HG03571 (cell line): ENCODE results near the gene AGO4.
A peak's percentile ranks its signal among the peaks of the same experiment; 100 is the strongest.
"Not testable (repeated sequence)": the region's sequence is repeated elsewhere in the genome, so short reads cannot be mapped to it uniquely, and the experiment has no call there.

ENCODE experiments used
- ATAC-seq: cut with Tn5 transposase; IDR thresholded peaks from one replicate; pipeline ENCODE4 v1.9.1; 2021; ENCODE audit not compliant: unreplicated experiment

AGO4 gene

GRCh38 chr1:35863881-35864625 lies 56.2 kb downstream of the AGO4 start:
- no peak for ATAC-seq

- ATAC-seq = no peak
These were observed 57.0 kb downstream of the AGO4 start for GRCh38 chr1:35864813-35865212.

- no peak for ATAC-seq
These were observed 59.2 kb downstream of the AGO4 start for GRCh38 chr1:35866991-35867390.

GRCh38 chr1:35869245-35869950 lies 61.6 kb downstream of the AGO4 start:
- not testable (repeated sequence) for ATAC-seq

GRCh38 chr1:35870651-35871309 lies 63.0 kb downstream of the AGO4 start:
- ATAC-seq = no peak

GRCh38 chr1:35873243-35873750 lies 65.5 kb downstream of the AGO4 start:
- no peak for ATAC-seq

GRCh38 chr1:35874115-35874514 lies 66.3 kb downstream of the AGO4 start:
- not testable (repeated sequence) for ATAC-seq

GRCh38 chr1:35876988-35877387 lies 69.2 kb downstream of the AGO4 start:
- ATAC-seq = no peak

GRCh38 chr1:35881850-35882273 lies 74.0 kb downstream of the AGO4 start:
- no peak for ATAC-seq

GRCh38 chr1:35882586-35882944 lies 74.7 kb downstream of the AGO4 start:
- no peak for ATAC-seq

GRCh38 chr1:35882945-35883634 lies 75.3 kb downstream of the AGO4 start, which contains the start of gene AGO1:
Gene AGO1, plus strand, starts transcription at chr1:35883209. Its CDS starts 213 bp downstream, at chr1:35883422.
- ATAC-seq = peak; percentile 83

GRCh38 chr1:35883635-35884101 lies 75.9 kb downstream of the AGO4 start:
- ATAC-seq = no peak

GRCh38 chr1:35884934-35885333 lies 77.1 kb downstream of the AGO4 start:
- ATAC-seq = no peak

- no peak for ATAC-seq
These were observed 78.2 kb downstream of the AGO4 start for GRCh38 chr1:35885961-35886558.

- ATAC-seq = no peak
These were observed 79.0 kb downstream of the AGO4 start for GRCh38 chr1:35886577-35887431.

- no peak for ATAC-seq
These were observed 79.7 kb downstream of the AGO4 start for GRCh38 chr1:35887508-35887907.

GRCh38 chr1:35888255-35888654 lies 80.4 kb downstream of the AGO4 start:
- ATAC-seq = no peak

GRCh38 chr1:35888981-35889380 lies 81.2 kb downstream of the AGO4 start:
- not testable (repeated sequence) for ATAC-seq

GRCh38 chr1:35893051-35893879 lies 85.4 kb downstream of the AGO4 start:
- no peak for ATAC-seq
